GM12801 (cell line): ENCODE measurements around the gene TBXAS1.

Experiments used
- CTCF ChIP-seq: IDR thresholded peaks from one replicate; pipeline ENCODE4 v1.5.1; 2011; ENCODE audit warnings: control low read depth; ENCODE audit not compliant: insufficient read length; ENCODE audit errors: extremely low read depth

The TBXAS1 gene

GRCh38 chr7:139829025-139829774, at the start of gene TBXAS1:
Gene TBXAS1, plus strand, starts transcription at chr7:139829264. Its CDS starts 127 bp downstream, at chr7:139829391.
- TF ChIP-seq CTCF, result no peak

- TF ChIP-seq CTCF, result no peak
Measured at GRCh38 chr7:139782932-139783331, 46.1 kb upstream of the TBXAS1 start.

- TF ChIP-seq CTCF, result no peak
Measured at GRCh38 chr7:139783647-139784385, 45.2 kb upstream of the TBXAS1 start.

- no peak for TF ChIP-seq CTCF
Measured at GRCh38 chr7:139784648-139785047, 44.4 kb upstream of the TBXAS1 start.

DNA sequence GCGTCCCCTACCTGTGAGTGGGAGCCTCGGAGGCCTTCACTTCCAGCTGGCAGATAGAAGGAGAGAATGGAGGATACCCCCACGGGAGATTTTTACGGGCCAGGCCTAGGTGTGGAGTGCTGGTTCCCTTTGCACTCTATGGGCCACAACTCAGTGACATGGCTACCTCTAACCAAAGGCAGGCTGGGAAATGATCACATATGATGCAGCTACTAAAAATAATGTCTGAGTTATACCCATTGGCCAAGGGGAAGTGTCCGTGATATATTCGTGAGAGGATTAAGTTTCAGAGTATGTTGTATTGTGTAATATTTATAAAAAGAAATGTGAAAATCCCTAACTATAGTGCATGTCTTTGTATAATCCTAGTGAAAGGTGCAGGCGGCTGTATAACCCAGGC, 37.7 kb upstream of the TBXAS1 start:
- no peak for TF ChIP-seq CTCF

- TF ChIP-seq CTCF, result no peak
Measured at GRCh38 chr7:139797607-139798006, 31.5 kb upstream of the TBXAS1 start.

DNA sequence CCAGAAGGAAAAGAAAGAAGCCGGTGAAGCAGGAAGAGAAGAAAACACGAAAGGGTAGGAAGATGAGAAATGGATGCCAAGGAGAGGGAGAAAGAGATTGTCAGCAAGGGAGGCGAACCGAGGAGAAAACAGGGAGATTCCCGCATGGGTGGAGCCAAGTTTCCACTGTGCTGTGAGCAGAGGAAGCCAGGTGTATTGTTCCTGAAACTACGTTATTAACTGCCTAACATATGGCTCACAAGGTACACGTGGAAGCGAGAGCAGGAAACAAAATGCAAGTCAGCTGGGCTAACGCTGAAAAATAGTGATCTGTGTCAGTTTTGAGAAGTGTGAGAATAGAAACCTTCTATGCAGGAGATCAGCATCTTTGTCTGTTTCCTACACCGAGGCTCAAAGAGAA, 30.8 kb upstream of the TBXAS1 start:
- no peak for TF ChIP-seq CTCF
